Measurements from ENCODE around the gene TGM3. TPM values are rescaled to one million over a fixed set of nuclear protein-coding genes. Genes with fewer than 3 reads are reported as not detected.
A peak's percentile ranks its signal among the peaks of the same experiment; 100 is the strongest.

TGM3 gene
- total RNA-seq, 1 experiment from 2014 or later, result not detected

GRCh38 chr20:2281563-2281962 lies 14.2 kb upstream of the TGM3 start:
- TF ChIP-seq, protein P1, sequence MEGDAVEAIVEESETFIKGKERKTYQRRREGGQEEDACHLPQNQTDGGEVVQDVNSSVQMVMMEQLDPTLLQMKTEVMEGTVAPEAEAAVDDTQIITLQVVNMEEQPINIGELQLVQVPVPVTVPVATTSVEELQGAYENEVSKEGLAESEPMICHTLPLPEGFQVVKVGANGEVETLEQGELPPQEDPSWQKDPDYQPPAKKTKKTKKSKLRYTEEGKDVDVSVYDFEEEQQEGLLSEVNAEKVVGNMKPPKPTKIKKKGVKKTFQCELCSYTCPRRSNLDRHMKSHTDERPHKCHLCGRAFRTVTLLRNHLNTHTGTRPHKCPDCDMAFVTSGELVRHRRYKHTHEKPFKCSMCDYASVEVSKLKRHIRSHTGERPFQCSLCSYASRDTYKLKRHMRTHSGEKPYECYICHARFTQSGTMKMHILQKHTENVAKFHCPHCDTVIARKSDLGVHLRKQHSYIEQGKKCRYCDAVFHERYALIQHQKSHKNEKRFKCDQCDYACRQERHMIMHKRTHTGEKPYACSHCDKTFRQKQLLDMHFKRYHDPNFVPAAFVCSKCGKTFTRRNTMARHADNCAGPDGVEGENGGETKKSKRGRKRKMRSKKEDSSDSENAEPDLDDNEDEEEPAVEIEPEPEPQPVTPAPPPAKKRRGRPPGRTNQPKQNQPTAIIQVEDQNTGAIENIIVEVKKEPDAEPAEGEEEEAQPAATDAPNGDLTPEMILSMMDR (conservative IDR thresholded peaks at IDR 0.05), result no peak
- no peak for TF ChIP-seq EZH2 (IDR thresholded peaks at IDR 0.05; ENCODE audit: low read depth)
- Histone ChIP-seq H3K36me3 (ENCODE audit: low read depth) (no peaks in the 10 kb centered on the region), H3K27ac (no peak overlapping the region), H3K4me1 (replicated peaks; ENCODE audit: insufficient read depth) (peaks cover 20% of the 10 kb centered on the region), H3K79me2 (ENCODE audit: low read depth) (no peaks in the 10 kb centered on the region), H3K4me2 (no peak overlapping the region), H3K27me3 (ENCODE audit: insufficient read depth, low read depth) (no peaks in the 10 kb centered on the region; the same call in 1 of the 2 replicates), H3K9me2 (ENCODE audit: insufficient read depth) (no peaks in the 10 kb centered on the region), H3K4me3 (no peak overlapping the region), H4K20me1 (ENCODE audit: insufficient read depth) (no peaks in the 10 kb centered on the region), H3F3A (ENCODE audit: insufficient read depth, low read depth) (0 out of 2 replicates have a peak, but pooled peaks cover 3% of the 10 kb centered on the region), H2AFZ (no peak overlapping the region), H3K9me3 (ENCODE audit: insufficient read depth, low read depth) (no peaks in the 10 kb centered on the region)
- ChIA-PET CTCF (no interaction called here), POLR2A (ENCODE audit: unreplicated experiment) (no interaction called here)
- no TSS peak for BruUV-seq (replicated peaks)
- intact Hi-C loops (cut with micrococcal nuclease; ENCODE audit: unreplicated experiment), result no loop called here
- no peak for DNase-seq

- intact Hi-C loops (cut with micrococcal nuclease; ENCODE audit: unreplicated experiment), result no loop called here
- POLR2A ChIA-PET (ENCODE audit: unreplicated experiment), result no interaction called here
- BruUV-seq (replicated peaks), result no TSS peak
Measured at GRCh38 chr20:2282181-2282580, 13.6 kb upstream of the TGM3 start.

DNA sequence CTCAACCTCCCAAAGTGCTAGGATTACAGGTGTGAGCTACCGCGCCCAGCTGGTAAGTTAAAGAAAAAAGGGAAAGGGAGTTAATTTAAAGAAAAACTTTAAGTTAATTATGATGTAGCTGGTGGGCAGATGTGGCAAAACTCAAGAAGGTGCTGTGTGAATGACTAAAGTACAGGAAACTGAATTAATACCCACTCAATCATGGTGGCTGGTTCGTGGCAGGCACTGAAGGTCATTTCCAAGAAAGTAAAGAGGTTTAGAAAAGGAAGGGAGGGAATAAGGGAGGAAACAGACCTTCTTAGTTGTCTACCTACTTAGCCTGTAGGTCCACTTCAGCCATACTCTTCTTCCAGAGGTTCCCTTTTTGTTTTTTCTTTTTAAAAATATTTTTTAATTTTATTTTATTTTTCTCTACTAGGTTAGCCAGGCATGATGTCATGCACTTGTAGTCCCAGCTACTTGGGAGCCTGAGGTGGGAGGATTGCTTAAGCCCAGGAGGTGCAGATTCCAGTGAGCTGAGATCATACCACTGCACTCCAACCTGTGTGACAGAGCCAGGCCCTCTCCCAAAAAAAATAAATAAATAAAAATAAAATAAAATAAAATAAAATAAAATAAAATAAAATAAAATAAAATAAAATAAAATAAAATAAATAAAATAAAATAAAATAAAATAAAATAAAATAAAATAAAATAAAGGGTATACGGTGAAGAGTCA lies 11.9 kb upstream of the TGM3 start:
- BruUV-seq (replicated peaks), result no TSS peak

More at GRCh38 chr20:2282181-2282580, 13.6 kb upstream of the TGM3 start:
- Histone ChIP-seq H3K36me3 (ENCODE audit: low read depth) (no peaks in the 10 kb centered on the region), H3K27me3 (ENCODE audit: insufficient read depth, low read depth) (no peaks in the 10 kb centered on the region; the same call in 1 of the 2 replicates), H3K9me2 (ENCODE audit: insufficient read depth) (no peaks in the 10 kb centered on the region), H4K20me1 (ENCODE audit: insufficient read depth) (no peaks in the 10 kb centered on the region), H3K4me1 (replicated peaks; ENCODE audit: insufficient read depth) (peaks cover 20% of the 10 kb centered on the region), H2AFZ (no peak overlapping the region), H3K4me2 (no peak overlapping the region), H3K79me2 (ENCODE audit: low read depth) (no peaks in the 10 kb centered on the region), H3K27ac (no peak overlapping the region), H3K9me3 (ENCODE audit: insufficient read depth, low read depth) (no peaks in the 10 kb centered on the region), H3F3A (ENCODE audit: insufficient read depth, low read depth) (peaks cover 7% of the 10 kb centered on the region; the same call in 1 of the 2 replicates), H3K4me3 (no peak overlapping the region)
- TF ChIP-seq EZH2 (IDR thresholded peaks at IDR 0.05; ENCODE audit: low read depth), result no peak
- TF ChIP-seq, protein P1 (conservative IDR thresholded peaks at IDR 0.05), result no peak
- DNase-seq, result no peak
- CTCF ChIA-PET, result no interaction called here

More for the DNA sequence above, 11.9 kb upstream of the TGM3 start:
- H2AFZ ChIP-seq, result no peak overlapping the region
- no peaks in the 10 kb centered on the region for H4K20me1 ChIP-seq (ENCODE audit: insufficient read depth)
- H3F3A ChIP-seq (ENCODE audit: insufficient read depth, low read depth), result peaks cover 7% of the 10 kb centered on the region; the same call in 1 of the 2 replicates
- TF ChIP-seq, protein P1 (conservative IDR thresholded peaks at IDR 0.05), result no peak
- TF ChIP-seq EZH2 (IDR thresholded peaks at IDR 0.05; ENCODE audit: low read depth), result no peak
- H3K9me2 ChIP-seq (ENCODE audit: insufficient read depth), result no peaks in the 10 kb centered on the region
- intact Hi-C loops (cut with micrococcal nuclease; ENCODE audit: unreplicated experiment), result no loop called here
- peak; percentile 53 to 80 for DNase-seq
- peaks cover 24% of the 10 kb centered on the region for H3K4me1 ChIP-seq (replicated peaks; ENCODE audit: insufficient read depth)
- H3K36me3 ChIP-seq (ENCODE audit: low read depth), result no peaks in the 10 kb centered on the region
- H3K9me3 ChIP-seq (ENCODE audit: insufficient read depth, low read depth), result no peaks in the 10 kb centered on the region
- 0 out of 2 replicates have a peak overlapping the region, but pooled peaks have one; percentile 5 for H3K4me2 ChIP-seq
- CTCF ChIA-PET, result no interaction called here
- POLR2A ChIA-PET (ENCODE audit: unreplicated experiment), result interaction anchor here (0.6 kb wide), 1 partner anchor 123 kb away, joined by 7 read pairs; no protein-coding TSS in a partner anchor
- no peaks in the 10 kb centered on the region for H3K27me3 ChIP-seq (ENCODE audit: insufficient read depth, low read depth)
- H3K79me2 ChIP-seq (ENCODE audit: low read depth), result no peaks in the 10 kb centered on the region
- no peak overlapping the region for H3K4me3 ChIP-seq
- peak overlapping the region; percentile 57 for H3K27ac ChIP-seq
